Midbrain (tissue), 1 donor: ENCODE results near the gene FER.
"Not testable (repeated sequence)": the region's sequence is repeated elsewhere in the genome, so short reads cannot be mapped to it uniquely, and the experiment has no call there.

Experiments
- DNase-seq: peaks from one replicate; lab custom pipeline; 2025; lab: John Stamatoyannopoulos, UW

The FER gene

DNA sequence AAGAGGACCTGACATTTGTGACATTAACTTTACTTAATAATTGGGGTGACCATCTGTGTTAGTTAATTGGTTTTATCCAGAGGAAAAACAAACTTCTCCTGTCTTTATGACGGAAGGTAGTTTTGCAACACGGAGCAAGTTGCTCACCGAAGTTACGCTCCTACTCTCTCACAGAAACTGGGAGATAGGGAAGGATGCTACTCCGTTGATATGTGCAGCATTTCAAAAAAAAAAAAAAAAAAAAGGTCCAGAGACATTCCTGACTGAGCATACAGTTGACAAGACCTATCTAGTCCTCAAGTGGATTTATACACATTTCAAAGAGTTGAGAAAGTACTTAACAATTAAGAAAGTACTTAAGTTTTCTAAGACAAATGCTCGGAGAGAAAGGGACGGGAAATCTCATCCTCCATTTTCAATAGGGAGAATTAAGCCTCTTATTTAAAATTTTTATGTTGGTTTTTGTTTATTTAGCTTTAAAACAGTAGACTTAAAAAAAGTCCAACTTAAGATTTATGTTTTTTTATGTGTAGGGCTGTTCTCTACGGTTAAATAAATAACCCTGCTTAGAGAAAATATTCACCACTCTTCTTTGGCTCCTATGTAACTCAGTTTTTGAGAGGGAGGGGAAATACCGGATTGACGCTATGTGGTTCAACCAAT lies 455 bp upstream of the FER start:
- no peak for DNase-seq

DNA sequence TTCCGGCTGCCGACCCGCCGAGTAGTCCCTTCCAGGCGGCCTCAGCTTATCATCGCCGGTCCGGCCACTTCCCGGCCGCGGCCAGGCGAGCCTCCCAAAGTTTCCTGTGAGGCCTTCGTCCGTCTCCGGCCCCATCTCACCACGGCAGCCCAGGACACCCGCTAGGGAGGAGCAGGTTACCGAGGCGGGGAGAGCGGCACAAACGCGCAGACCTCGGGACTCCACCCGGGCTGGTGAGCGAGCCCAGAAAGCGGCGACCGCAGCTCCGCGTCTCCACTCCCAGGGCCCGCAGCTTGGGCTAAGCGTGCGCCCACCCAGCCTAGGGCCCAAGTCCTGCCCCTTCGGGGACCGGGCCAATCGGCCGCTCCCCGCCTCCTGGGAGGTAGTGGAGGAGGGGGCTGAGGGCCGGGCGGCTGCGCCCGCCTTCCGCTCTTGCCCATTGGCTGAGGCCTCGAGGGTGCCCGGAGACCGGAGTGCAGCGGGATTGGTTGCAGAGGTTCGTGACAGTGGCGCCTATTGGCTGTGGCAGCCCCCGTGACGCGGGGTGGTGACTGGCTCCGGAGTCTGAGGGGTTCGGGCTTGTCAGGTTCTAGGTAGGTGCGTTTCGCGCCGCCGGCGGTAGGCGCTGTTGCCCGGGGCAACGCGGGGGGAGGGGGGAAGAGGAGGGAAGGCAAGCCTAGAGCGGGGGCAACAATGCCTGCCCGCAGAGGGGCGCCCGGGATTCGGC lies 867 bp downstream of the FER start:
- peak; percentile 100 for DNase-seq

DNA sequence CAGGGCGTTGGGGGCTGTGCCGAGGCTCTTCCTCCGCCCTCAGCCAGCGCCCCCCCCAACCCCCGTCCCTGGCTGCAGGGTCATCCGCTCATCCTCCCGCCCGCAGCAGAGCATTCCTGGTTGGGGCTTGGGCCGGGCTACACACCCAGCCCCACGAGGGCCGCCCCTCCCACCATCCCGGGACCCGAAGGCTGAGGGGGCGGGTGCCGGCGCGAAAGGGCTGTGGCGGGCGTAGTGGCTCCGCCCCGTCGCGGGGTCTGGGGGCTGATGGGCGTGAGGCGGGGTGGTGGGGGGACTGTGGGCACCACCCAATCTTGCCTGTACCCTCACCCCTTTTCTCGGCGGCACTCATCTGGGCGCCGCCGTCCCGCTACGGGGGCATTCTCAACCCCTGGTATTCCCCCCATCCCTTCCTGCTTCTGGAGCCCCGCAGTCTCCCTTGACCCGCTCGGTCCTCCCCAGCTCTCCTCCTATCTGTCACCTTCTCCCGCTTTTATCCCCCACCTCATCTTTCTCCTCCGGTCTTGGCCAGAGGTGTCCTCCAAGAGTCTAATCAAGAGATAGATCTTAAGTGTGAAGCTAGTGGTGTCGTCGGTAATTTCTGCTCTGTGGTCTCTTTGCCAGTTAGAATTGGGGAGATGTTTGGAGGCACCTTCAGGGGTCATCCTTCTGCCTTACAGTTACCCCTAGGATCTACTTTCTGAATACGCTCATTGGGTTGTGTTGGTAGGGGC lies 1.6 kb downstream of the FER start:
- no peak for DNase-seq

DNA sequence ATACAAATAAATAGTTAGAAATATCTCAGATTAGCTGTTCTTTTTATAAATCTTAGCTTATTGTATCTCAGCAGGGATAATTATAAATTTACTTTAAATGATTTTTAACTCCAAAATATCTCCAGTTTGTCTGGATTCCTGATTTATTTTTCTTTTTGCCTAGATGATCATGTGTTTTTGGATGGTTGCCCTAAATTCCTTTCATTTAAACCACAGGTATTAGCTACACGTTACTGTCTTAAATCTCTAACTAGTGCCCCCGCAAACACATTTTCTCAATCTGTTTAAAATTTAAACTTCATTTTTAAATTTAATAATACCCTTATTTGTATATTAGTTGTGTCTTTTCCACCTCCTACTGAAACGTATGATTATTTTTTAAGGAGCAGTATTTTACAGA lies 5.6 kb downstream of the FER start:
- no peak for DNase-seq

DNA sequence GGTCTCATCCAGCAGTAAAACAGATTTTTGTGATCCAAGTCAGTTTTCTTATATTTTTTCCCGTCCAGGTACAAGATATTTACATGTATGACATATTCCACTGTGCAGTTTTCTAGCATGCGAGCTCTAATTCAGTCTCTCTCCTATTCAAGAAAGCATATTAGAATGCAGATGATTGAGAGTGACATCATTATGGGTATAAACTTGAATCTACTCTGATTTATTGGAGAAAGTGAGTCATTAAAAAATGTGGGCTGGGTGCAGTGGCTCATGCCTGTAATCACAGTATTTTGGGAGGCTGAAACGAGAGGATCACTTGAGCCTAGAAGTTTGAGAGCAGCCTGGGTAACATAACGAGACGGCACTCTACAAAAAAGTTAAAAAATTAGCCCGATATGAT lies 6.2 kb downstream of the FER start:
- no peak for DNase-seq

DNA sequence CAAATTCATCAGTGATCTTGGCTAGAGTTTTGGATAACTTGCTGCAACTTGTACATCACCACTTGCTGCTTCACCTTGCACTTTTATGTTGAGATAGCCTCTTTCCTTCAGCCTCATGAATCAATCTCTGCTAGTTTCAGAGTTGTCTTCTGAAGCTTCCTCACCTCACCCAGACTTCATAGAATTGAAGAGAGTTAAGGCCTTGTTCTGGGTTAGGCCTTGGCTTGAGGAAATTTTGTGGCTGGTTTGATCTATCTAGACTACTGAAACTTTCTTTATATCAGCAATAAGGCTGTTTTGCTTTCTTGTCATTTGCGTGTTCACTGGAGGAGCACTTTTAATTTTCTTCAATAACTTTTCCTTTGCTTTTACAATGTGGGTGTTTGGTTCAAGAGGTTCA lies 12.8 kb downstream of the FER start:
- DNase-seq: no peak

DNA sequence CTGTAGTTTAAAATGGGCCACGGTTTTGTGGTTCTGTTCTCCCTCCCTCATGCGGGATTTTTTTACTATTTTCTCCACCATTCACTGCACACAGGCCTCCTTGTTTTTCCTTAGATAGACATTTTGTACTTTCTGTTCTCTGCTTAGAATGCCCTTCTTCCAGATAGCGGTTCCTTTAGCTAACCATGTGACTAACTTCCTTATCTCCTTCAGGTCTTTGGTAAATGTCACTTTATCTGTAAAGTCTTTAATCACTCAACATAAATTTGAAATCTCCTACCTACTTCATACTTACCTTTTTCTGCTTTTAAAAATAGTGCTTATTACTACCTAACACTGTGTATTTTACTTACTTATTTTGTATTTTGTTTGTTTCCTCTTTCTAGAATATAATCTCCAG lies 15.0 kb downstream of the FER start:
- DNase-seq: no peak

DNA sequence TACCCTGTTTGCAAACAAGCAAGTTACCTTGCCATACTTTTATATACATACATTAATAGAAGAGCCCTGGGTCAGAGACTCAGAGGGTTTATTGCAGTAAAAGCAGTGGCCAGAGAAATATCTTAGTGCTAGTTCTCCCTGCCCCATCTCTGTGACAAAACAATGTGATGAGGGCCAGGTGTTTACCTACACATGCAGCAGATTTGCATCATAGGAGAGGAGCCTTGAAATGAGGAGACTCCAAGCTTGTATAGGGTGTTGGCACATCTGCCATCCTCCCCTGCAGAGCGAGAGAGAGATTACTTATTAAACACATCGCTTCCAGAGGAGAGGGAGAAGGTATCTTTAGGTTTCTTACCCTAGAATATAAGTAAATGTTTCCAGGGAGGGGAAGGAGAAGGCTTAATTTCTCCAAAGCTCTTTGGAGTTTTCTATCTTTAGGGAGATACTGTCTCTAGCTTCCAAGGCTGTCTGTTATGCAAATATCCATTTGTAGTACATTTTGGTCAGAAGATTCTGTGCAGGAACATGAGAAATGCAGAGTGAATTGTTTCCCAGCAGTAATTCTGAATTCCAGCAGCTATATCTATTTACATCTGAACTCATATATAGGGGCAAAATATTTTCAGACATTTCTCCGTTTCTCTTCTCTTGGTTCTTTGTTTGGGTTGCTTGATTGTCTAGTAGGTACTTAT lies 15.7 kb downstream of the FER start:
- DNase-seq: no peak

DNA sequence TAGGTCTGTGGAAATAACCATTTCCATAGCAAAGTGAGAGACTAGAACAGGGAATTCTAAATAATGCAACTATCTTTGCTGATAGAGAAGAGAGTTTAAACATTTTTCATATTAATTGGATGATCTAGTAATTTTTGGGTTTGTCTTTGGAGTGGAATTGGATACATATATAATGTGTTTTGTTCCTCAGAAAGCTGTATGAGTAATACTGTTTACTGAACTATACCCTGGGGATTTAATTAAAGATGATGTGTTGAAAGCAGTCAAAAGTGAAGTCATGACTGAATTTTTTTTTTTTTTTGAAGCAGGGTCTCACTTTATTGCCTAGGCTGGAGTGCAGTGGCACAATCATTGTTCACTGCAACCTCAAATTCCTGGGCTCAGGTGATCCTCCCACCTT lies 17.9 kb downstream of the FER start:
- DNase-seq: no peak

DNA sequence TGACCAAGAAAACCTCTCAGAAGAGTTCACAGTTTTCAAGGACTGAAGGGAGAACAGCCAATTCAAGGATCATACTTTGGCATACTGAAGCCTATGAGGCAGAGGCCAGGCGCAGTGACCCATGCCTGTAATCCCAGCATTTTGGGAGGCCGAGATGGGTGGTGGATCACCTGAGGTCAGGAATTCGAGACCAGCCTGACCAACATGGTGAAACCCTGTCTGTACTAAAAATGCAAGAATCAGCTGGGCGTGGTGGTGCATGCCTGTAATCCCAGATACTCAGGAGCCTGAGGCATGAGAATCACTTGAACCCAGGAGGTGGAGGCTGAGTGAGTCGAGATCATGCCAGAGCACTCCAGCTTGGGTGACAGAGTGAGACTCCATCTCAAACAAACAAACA lies 19.2 kb downstream of the FER start:
- DNase-seq: not testable (repeated sequence)

DNA sequence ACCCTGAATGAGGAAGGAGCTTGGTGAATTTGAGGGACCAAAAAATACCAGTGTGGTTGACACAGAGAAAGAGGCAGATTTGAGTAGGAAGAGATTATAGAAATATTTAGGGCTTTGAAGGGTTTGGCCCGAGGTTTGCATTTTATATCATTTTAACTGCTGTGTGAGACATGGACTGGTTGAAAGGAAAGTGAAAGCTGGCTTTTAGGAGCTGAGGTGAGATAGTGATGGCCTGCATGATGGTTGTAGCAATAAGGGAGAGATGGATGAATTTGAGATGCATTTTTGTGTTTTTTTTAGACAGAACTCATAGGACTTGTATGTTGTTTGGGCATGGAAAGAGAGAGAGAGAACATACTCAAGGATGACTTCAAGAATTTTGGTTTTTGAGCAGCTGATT lies 21.7 kb downstream of the FER start:
- no peak for DNase-seq

DNA sequence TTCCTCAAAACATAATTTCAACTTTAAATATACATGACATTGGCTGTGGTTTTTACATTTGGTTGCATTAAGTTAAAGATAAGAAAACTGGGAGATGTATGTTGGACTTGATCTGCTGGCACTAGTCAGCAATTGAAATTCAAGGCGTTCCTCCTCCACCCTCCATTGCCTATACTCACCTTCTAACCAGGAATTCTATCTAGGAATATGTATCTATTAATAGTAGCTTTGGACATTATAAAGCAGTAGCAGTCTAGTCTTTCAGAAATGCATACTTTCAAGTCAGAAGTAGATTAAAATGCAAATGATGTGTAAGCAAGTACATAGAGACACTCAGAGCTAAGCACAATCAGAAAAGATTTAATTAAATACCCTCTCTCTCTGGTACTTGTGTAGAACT lies 24.9 kb downstream of the FER start:
- no peak for DNase-seq

DNA sequence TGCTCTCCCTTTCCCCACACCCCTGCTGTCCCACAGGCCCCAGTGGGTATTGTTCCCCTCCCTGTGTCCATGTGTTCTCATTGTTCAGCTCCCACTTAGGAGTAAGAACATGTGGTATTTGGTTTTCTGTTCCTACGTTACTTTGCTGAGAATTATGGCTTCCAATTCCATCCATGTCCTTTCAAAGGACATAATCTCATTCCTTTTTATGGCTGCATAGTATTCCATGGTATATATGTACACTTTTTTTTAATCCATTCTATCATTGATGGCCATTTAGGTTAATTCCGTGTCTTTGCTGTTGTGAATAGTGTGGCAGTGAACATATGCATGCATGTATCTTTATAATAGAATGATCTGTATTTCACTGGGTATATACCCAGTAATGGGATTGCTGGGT lies 25.6 kb downstream of the FER start:
- DNase-seq: no peak

DNA sequence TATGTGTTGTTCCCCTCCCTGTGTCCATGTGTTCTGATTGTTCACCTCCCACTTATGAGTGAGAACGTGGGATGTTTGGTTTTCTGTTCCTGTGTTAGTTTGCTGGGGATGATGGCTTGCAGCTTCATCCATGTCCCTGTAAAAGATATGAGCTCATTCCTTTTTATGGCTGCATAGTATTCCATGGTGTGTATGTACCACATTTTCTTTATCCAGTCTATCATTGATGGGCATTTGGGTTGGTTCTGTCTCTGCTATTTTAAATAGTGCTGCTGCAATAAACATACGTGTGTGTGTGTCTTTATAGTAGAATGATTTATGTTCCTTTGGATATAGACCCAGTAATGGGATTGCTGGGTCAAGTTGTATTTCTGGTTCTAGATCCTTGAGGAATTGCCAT lies 26.4 kb downstream of the FER start:
- DNase-seq: not testable (repeated sequence)

DNA sequence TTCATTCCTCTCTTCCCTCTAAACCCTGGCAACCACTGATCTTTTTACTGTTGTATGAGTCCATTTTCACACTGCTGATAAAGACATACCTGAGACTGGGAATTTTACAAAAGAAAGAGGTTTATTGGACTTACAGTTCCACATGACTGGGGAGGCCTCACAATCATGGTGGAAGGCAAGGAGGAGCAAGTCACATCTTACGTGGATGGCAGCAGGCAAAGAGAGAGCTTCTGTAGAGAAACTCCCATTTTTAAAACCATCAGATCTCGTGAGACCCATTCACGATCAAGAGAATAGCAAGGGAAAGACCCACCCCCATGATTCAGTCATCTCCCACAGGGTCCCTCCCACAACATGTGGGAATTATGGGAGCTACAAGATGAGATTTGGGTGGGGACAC lies 29.9 kb downstream of the FER start:
- DNase-seq: not testable (repeated sequence)

DNA sequence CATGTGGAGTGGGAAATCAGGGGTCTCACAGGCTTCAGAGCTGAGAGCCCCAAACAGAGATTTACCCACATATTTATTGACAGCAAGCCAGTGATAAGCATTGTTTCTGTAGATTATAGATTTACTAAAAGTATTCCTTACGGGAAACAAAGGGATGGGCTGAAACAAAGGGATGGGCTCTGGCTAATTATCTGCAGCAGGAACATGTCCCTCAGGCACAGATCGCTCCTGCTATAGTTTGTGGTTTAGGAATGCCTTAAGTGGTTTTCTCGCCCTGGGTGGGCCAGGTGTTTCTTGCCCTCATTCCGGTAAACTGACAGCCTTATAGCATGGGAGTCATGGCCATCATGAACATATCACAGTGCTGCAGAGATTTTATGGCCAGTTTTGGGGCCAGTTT lies 36.9 kb downstream of the FER start:
- not testable (repeated sequence) for DNase-seq

DNA sequence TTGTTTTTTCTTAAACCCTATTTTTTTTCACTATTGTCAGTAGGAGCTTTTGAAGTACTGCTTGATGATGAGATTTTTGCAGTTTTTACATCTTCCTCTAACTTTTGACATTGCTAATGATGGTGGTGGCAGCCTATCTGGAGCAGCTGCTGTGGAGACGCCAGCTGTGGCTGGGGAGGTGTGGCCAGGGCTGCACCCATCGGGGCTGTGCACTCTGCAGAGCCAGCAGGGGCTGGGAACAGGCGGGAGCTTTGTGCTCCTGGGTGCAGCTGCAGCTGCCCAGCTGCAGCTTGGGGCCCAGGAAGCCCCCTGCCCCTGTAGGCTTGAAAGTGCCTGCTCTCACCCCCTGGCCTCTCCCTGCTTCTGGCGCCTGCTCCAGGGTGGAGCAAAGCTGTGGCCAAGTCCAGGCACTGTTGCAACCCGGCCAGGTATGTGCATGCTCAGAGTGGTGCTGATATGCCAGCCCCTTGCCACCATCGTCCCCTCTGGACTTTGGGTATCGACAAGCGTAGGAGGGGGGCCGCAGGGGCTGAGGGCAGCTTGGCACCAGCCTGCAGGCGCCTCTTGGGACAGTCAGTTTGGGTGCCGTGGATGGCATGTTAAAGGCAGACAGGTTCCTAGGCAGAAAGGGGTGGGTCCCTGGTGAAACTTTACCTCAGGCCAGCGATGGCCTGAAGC lies 39.2 kb downstream of the FER start:
- no peak for DNase-seq

DNA sequence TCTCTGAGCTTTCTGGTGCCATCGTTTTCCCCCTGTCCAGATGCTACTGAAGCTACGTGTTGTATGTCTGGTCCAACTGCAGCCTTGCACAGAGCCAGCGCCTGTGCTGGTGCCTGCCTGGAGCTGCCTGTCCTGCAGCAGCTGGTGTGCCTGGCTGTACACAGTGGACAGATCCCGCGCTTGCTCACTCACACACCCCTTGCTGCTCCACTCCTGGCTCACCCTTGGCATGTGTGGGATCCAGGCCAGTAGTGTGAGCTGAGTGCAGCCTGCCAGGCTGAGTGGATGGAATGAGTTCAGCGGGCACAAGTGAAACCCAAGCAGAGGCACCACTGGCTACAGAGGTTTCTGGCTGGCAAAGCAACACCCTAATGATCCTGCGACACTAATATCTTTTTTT lies 40.4 kb downstream of the FER start:
- peak; percentile 43 for DNase-seq

DNA sequence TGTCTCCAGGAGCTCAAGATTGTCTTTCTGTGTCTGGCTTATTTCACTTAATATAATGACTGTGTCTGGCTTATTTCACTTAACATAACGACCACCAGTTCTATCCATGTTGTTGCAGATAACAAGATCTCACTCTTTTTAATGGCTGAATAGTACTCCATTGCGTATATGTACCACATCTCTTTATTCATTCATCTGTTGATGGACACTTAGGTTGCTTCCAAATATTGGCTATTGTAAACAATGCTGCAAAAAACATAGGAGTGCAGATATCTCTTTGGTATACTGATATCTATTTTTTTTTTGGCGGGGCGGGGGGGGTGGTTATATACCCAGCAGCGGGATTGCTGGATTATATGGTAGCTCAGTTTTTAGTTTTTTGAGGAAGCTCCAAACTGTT lies 45.5 kb downstream of the FER start:
- DNase-seq: no peak

DNA sequence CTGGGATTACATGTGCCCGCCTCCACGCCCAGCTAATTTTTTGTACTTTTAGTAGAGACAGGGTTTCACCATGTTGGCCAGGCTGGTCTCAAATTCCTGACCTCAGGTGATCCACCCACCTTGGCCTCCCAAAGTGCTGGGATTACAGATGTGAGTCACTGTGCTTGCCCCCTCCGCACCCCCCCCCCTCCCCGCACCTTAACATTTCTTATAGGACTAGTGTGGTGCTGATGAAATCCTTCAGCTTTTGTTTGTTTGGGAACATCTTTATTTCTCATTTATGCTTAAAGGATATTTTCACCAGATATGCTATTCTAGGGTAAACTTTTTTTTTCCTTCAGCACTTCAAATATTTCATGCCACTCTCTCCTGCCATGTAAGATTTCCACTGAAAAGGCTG lies 46.7 kb downstream of the FER start:
- DNase-seq: not testable (repeated sequence)

DNA sequence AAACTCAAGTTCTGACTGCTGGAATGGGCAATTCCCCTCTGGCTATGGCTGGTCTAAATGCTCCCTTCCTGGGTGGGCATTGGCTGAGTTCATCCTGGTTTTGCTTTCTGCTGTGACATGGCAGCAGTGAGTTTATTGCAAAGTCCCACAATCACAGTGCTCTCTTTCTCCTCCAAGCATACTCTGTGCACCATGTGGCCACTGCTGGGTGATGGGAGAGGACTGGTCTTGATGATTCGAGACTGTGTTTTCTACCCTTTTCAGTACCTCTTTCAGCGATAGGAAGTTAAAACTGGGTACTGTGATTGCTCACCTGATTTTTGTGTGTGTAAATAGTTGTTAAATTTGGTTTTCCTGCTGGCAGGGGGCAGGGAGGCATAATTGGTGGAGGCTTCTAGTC lies 49.7 kb downstream of the FER start:
- no peak for DNase-seq

DNA sequence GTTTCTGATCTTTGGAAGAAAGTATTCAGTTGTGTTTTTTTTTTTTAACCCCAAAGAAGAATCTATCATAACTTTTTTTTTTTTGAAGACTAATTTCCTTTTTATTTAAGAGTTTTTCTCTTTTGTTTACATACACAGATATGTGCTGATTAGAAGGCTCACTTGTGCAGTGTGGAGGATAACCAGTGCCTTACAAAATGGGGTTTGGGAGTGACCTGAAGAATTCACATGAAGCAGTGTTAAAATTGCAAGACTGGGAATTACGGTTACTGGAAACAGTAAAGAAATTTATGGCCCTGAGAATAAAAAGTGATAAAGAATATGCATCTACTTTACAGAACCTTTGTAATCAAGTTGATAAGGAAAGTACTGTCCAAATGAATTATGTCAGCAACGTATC lies 50.3 kb downstream of the FER start:
- no peak for DNase-seq
